HPDE6-E6E7 (cell line): ENCODE data around the gene CDK5RAP2.
"Not testable (repeated sequence)": the region's sequence is repeated elsewhere in the genome, so short reads cannot be mapped to it uniquely, and the experiment has no call there.

Experiments
- DNase-seq: peaks from one replicate; pipeline ENCODE4 v3.0.0; 2011; ENCODE audit warnings: missing footprints; ENCODE audit errors: extremely low spot score

CDK5RAP2 gene

GRCh38 chr9:120473608-120474007 lies 106.4 kb downstream of the CDK5RAP2 start:
- DNase-seq = no peak

GRCh38 chr9:120465685-120466407 lies 114.1 kb downstream of the CDK5RAP2 start:
- no peak for DNase-seq

- no peak for DNase-seq
These were observed 115.0 kb downstream of the CDK5RAP2 start for GRCh38 chr9:120464887-120465421.

- DNase-seq = no peak
These were observed 115.6 kb downstream of the CDK5RAP2 start for GRCh38 chr9:120464176-120464886.

DNA sequence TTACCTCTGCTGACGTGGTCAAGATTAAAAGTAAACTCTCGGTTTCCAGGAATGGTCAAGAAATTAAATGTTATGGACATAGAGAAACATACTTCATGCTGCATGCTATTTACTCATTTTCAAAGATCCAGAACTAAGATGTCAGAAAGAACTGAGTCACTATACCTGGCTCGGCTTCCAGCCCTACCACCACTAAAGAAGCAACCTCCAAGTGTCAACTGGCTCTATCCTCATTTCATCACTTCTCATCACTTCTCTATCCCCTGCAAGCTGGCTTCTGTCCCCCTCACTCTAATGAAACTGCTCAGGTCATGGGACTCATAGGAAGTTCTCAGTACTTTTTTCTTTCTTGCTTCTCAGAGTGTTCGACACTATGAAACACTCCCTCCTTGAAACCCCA lies 116.2 kb downstream of the CDK5RAP2 start:
- no peak for DNase-seq

DNA sequence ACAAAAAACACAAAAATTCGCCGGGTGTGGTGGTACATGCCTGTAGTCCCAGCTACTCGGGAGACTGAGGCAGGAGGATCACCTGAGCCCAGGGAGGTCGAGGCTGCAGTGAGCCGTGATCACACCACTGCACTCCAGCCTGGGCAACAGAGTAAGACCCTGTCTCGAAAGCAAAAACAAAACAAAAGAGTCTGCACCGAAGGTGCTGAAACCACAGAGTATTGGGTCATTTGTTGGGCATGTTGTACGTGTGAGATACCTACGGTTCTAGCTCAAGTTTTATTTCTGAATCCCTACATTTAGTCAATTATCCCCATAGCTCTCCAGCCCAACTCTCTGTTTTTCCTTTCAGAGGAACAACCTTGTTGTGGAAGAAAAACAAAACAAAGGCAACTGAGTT lies 118.3 kb downstream of the CDK5RAP2 start:
- DNase-seq = not testable (repeated sequence)

DNA sequence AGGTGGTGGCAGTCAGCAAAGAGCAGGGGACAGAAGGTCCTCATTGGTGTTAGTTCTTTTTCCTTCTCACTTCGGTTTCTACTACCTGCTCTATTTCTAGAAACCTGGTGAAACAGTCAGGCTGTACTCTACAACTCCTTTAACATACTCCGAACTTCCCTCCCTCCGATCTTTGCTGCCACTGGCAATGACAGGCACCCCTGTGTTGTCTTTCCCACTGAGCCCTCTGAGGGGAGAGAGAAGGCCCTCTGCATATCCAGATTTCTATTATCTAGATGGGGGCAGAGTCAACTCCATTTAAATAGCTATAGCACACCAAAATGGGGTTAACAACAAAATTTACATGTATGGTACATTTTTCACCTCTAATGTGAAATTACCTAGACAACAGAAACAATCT lies 123.7 kb downstream of the CDK5RAP2 start:
- DNase-seq = no peak

DNA sequence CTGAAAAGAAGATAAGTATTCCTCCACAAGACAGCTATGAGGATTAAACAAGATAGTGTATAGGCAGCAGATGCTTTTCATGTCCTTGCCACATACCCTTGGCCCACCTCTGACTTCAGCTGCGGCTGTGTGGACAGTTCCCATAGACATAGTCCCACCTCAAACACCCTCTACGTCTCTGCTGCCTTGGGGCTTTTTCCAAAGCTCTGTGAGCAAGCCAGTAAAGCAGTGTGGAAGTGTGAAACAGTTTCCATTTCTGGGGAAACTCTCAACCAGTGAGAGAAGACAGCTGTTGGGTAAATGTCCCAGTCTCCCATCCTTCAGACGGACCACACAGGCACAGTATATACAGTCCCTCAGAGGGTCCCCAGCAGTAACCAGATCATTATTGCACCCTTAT lies 125.5 kb downstream of the CDK5RAP2 start:
- DNase-seq = no peak

DNA sequence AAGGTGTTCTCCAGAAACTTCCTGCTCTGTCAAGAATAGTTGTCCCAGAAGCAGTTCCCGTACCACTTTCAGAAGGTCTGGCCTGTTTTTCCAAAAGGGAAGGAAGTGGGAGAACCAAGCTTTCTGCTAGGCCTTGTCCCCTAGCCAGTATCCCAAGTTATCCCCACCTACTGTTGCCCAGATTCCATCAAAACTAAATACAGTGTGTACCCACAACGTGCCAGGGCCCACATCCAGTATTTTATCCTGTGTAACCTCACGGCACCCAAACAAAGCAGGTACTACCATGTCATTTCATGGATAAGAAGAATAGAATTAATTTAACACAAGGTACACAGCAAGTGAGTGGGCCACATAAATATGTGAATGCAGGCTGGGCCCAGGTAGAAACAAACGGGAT lies 126.2 kb downstream of the CDK5RAP2 start:
- DNase-seq = no peak

DNA sequence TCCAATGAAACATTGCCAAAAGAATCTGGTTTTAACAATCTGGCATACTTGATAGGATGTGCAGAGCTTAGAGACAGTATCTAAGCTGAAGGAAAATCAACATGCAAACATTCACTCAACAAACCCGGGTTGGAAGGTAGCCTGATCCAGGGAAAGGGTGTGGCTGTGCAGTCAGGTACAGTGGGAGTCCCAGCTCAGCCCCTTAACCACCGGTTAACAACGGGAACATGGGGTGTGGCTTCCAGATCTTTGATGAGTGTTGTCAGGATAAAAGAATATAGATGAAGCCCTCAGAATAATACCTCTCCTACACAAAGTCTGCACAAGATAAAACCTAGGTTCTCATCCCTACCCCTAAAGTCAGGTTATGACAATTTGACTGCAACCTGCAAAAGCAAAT lies 127.3 kb downstream of the CDK5RAP2 start:
- DNase-seq = no peak

DNA sequence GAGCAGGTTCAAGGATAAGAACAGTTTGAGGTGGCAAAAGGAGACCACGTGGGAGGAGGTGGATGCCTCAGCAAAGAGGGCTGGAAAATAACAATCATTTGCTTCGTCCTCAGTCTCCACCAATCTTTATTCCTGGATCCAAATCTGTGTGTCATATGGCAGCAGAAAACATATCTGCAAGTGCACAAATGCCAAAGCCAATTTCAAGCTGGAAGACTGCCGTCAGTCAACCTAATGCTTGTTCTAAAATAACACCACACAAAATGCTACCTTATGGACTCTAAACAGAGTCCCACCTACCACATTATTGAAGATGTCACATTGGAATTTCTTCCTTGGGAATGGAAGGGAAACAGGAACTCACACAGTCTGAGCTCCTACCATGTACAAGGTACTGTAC lies 129.1 kb downstream of the CDK5RAP2 start:
- no peak for DNase-seq

DNA sequence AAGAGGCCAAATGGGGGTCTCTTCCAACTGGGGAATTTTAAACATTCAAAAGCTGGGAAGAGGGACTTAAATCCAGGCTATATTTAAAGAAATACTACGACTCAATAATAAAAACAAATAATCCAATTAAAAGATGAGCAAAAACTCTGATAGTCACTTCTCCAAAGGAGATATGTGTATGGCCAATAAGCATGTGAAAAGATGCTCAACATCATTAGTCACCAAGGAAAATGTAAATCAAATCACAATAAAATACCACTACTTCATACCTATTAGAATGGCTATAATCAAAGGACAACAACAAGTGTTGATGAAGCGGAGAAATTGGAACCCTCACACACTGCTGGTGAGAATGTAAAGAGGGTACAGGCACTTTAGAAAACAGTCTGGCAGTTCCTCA lies 130.4 kb downstream of the CDK5RAP2 start:
- DNase-seq = no peak

GRCh38 chr9:120447959-120448500 lies 131.9 kb downstream of the CDK5RAP2 start:
- no peak for DNase-seq

DNA sequence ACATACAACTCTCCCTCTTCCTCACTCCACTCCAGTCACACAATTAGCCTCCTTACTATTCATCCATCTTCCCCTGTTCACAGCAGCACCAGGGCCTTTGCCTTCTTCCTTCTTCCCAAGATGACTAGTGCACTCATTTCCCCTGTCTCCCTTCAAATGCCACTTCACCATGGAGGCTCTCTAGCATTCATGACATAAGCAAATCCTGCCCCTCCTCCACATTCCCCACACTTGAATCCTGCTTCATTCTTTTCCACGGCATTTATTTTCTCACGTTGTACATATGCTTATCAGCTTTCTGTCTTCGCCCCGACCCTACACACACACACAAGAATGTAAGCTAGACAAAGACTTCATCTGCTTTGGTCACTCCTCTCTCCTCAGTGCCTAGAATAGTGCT lies 133.3 kb downstream of the CDK5RAP2 start:
- DNase-seq = no peak

- DNase-seq = no peak
These were observed 136.0 kb downstream of the CDK5RAP2 start for GRCh38 chr9:120443976-120444375.

DNA sequence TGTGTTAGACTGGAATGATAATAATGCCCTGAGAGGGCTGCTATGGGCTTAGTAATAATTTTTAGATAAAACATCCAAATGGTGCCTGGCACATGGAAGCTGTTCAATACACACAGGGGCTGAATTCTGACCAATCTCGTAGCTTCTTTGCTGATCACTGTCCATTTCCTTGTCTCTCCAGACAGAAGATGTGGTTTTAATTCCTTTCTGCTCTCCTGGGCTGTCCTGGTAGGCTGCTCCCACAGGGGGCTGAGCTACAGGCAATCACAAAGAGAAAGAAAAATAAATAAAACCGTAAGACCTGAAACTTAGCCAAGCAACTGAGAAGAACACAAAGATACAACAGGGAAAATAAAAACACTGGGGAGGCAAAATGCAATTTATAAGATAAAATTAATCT lies 136.5 kb downstream of the CDK5RAP2 start:
- DNase-seq = no peak

DNA sequence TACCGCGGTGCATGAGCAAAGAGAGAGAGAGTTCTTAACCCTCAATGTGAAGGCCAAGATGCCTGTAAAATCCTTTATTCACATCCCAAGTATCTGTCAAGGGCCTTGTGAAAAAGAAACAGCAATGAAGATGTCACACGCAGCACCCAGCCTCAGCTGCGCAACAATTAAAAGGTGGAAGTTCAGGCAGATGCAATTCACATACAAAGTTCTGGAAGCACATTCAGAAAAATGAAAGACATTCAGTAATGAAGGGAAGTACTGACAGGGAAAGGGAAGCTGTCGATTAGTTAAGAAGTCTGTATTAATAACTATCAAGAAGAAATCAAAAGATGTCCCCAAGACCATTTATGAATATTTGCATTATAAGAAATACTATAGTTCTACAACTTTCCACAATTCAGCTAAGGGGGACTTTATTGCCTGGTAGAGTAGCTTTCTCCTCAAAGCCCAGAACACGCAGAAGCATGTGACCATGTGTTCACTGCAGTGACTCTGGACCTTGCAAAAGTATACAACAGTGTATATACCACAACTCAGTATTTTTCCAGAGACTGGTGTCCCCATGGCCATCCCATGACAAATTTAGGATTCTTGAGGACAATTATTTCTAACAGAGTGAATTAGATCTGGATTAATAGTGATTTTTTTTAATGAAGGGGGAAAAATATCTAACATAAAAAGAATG lies 137.5 kb downstream of the CDK5RAP2 start:
- DNase-seq = no peak

GRCh38 chr9:120441426-120442307 lies 138.3 kb downstream of the CDK5RAP2 start:
- DNase-seq = no peak

GRCh38 chr9:120440791-120441190 lies 139.2 kb downstream of the CDK5RAP2 start:
- DNase-seq = no peak

- no peak for DNase-seq
These were observed 140.0 kb downstream of the CDK5RAP2 start for GRCh38 chr9:120439926-120440325.

- DNase-seq = peak; percentile 23
These were observed 141.0 kb downstream of the CDK5RAP2 start for GRCh38 chr9:120438836-120439546.
